ENCODE results near the gene SYNDIG1.

Gene SYNDIG1

GRCh38 chr20:24470746-24471582 lies 1.5 kb downstream of the SYNDIG1 start:
- DNase-seq (ENCODE audit: extremely low read depth in 1 of 2, low read depth in 1 of 2), result no peak

GRCh38 chr20:24472426-24472825 lies 3.0 kb downstream of the SYNDIG1 start:
- DNase-seq (ENCODE audit: extremely low read depth in 1 of 2, low read depth in 1 of 2), result no peak

DNA sequence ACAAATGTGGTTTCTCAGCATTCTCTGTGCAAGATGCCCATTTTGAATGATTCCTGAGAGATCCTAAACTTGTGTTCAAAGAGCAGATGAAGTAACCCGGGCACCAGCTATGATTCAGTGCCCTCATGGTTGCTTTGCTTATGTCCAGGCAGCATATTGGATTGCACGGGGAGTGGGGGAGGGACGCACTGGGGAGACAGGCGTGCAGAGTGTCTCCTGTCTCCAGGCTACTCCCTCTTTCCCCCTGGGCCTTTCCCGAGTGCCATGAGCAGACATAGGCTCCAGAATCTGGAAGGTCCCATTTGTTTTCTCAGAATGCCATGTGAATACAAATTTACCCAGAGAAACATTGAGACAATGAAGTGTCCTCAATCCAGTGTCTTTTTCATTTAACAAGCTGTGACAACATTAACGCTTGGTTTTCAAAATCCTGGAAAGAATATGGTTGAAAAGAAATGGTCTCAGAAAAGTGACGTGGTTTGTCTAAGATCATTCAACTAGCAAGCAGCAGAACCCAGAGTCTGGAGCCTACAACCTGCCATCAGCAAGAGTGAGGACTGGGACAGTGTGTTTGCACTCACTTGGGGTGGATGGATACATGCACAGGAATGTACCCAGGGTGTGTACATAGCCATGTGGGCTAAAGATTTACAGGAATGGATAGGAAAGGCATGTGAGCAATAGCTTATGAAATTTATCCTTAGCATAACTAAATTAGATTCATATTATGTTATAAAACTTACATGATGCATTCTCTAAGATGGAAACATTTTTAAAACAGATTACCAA lies 4.2 kb downstream of the SYNDIG1 start:
- DNase-seq (ENCODE audit: extremely low read depth in 1 of 2, low read depth in 1 of 2), result no peak

GRCh38 chr20:24477831-24478547 lies 8.6 kb downstream of the SYNDIG1 start:
- no peak for DNase-seq (ENCODE audit: extremely low read depth in 1 of 2, low read depth in 1 of 2)

GRCh38 chr20:24478584-24478983 lies 9.2 kb downstream of the SYNDIG1 start:
- DNase-seq (ENCODE audit: extremely low read depth in 1 of 2, low read depth in 1 of 2), result no peak

DNA sequence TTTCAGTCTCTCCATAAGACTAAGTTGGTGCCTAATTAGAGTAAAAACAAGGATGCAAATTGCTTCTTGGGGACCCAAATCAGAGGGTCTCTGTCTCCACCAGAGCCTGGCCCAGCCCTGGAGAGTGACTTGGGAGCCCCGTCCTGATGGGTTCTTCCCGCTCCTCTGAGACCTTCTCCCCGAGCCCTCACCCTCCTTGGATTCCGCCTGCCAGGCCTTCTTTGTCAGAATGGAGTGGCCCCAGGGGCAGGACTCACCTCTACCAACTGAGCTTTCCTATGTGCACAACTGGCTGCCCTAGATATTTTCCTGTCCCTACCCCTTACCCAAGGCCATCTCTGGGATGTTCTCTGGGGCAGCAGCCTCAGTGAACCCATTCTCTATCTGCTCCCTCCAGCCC lies 9.7 kb downstream of the SYNDIG1 start:
- DNase-seq (ENCODE audit: extremely low read depth in 1 of 2, low read depth in 1 of 2), result no peak

DNA sequence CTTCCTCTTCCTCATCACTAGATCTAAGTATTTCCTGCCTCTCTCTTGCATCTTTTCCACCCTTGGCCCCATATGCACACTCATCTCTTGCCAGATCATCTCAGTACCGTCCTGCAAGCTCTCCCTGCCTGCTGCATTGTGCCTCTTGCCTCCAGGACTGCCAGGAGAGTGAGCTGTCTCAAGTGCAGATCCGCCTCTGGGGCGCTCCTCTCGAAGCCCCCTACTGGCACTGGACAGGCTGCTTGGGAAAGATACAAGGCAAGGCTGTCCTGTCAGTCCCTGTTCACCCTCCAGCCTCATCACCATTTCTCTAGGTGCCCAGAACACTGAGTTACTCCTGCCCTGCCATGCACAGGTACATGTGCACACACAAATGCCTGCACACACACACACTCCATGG lies 10.2 kb downstream of the SYNDIG1 start:
- no peak for DNase-seq (ENCODE audit: extremely low read depth in 1 of 2, low read depth in 1 of 2)

- DNase-seq (ENCODE audit: extremely low read depth in 1 of 2, low read depth in 1 of 2), result no peak
These were observed 11.1 kb downstream of the SYNDIG1 start for GRCh38 chr20:24480509-24480908.

- DNase-seq (ENCODE audit: extremely low read depth in 1 of 2, low read depth in 1 of 2), result no peak
These were observed 11.7 kb downstream of the SYNDIG1 start for GRCh38 chr20:24481173-24481572.

DNA sequence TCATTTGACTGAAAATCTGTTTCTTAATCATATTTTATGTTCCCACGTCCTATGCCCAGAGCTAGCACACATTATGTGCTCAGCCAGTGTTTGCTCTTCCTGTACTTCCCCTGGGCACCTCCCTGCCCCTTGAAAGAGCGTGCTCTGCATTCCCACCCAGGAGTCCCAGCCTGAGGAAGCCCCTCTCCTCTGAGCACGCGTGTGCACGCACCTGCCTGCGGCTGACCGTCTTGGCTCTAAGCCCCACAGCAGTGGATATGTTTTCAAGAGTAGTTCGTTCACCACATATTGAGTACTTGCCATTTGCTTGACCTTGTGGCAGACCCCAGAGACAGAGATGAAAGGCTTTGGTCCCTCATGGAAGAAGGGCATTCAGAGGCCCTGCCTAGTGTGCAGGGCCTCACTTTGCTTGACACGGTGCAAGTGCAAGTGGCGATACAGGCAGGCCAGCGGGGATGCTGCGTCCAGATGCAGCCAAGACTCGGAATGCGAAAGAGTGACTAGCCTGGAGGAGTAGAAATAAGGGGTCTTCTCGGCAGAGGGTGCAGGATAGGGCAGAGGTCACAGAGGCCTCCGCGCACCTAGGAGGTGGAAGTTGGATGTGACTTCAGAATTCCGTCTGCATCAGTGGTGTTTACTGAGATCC lies 14.1 kb downstream of the SYNDIG1 start:
- DNase-seq (ENCODE audit: extremely low read depth in 1 of 2, low read depth in 1 of 2), result no peak

GRCh38 chr20:24484081-24484450 lies 14.6 kb downstream of the SYNDIG1 start:
- no peak for DNase-seq (ENCODE audit: extremely low read depth in 1 of 2, low read depth in 1 of 2)

DNA sequence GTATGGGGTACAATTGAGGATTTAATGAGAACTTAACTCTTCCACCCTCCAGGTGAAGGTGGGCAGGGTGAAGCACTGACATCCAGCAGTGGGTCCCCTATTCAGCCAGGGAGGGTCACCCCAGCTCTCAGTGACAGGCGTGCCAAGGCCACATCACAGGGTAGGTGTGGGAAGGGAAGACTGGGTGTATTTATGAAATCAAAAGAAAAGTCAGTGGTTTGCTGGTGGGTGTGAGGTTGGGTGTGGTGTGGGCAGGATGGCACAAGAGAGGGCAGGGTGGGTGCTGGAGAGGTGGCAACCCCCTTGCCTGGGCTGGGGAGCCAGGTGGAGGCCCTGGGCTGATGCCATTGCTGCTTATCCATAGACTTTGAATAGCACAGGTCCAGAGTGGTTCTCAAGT lies 16.6 kb downstream of the SYNDIG1 start:
- no peak for DNase-seq (ENCODE audit: extremely low read depth in 1 of 2, low read depth in 1 of 2)

- no peak for DNase-seq (ENCODE audit: extremely low read depth in 1 of 2, low read depth in 1 of 2)
These were observed 17.8 kb downstream of the SYNDIG1 start for GRCh38 chr20:24487240-24487639.

GRCh38 chr20:24487648-24488047 lies 18.2 kb downstream of the SYNDIG1 start:
- no peak for DNase-seq (ENCODE audit: extremely low read depth in 1 of 2, low read depth in 1 of 2)

GRCh38 chr20:24488064-24488799 lies 18.8 kb downstream of the SYNDIG1 start:
- no peak for DNase-seq (ENCODE audit: extremely low read depth in 1 of 2, low read depth in 1 of 2)

DNA sequence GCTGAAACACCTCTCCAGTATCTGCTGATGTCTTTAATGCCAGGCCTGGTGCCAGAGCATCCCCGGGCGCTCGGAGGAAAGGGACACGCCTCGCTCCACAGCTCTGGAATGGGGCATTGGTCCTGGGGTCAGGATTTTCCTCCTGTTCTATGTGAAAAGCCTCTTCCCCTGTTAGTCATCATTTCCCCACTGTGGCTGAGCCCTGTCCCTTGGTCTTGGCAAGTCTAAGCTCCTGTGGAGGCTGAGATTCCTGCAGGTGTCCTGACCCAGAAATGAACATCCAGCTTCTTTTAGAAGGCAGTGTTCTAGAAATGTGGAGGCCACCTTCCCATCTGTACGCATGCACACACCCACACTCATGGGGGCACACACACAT lies 19.4 kb downstream of the SYNDIG1 start:
- no peak for DNase-seq (ENCODE audit: extremely low read depth in 1 of 2, low read depth in 1 of 2)

DNA sequence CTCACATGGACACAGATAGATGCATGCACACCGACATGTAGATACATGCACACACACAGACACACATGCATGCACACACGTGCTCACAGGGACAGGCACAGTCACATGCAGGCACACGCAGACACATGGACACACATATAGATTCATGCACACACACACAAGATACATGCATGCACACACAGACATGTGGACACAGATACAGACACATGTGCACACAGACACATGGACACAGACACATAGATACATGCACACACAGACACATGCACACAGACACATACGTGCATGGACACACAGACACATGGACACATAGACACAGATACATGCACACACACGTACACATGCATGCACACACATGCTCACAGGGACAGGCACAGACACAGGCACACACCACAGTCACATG lies 19.8 kb downstream of the SYNDIG1 start:
- no peak for DNase-seq (ENCODE audit: extremely low read depth in 1 of 2, low read depth in 1 of 2)

DNA sequence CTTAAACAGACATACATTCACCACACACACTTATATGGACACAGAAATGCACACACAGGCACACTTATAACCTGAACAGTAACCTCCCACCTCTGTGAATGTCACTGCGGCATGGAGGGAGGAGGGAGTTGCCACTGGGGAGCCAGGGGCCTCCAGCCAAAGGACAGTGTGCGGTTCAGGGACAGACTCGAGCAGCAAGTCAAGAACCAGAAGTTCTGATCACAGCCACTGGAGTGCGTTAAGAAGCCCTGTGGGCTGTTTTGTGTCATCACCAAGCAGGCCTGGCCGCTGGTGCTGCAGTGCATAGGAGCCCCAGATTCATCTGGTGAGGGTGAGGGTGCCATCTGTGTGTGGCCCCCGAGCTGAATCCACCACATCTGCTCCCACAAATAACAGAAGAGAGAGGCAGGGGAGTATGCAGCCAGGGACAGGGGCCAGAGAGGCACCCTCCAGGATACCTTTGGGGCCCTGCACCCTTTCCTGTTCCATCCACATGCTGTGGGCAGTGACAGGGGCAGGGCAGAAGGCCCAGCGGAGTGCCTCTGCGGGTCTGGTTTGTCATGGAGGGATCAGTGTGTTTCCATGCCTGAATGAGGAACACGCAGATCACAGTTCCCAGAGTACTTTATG lies 20.3 kb downstream of the SYNDIG1 start:
- no peak for DNase-seq (ENCODE audit: extremely low read depth in 1 of 2, low read depth in 1 of 2)

DNA sequence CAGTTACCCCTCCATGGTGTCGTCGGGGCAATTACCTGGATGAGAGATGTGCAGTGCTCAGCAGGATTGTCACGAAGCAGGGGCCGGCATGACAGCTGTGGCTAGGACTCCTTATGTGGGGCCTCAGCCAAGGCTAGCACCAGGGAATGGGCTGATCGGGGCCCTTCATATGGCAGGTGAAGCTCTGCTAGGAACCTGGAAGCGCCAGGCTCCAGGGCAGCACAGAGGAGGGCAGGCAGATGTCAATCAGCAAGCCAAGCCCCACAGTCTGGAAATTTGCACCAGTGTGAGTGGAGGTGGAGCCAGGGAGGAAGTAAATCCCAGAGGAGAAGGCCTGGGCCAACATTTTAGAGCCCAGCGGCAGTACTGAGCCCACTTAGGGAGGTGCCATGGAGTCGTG lies 21.2 kb downstream of the SYNDIG1 start:
- no peak for DNase-seq (ENCODE audit: extremely low read depth in 1 of 2, low read depth in 1 of 2)
